Retinal pigment epithelial cell (primary cell): ENCODE results near the gene FGF22.

Experiments used
- DNase-seq: peaks from one replicate; pipeline ENCODE4 v3.0.0-alpha.2; 2010; ENCODE audit warnings: low read depth
- H3K4me3 ChIP-seq: 2 replicates; pipeline ENCODE4 v1.5.1; 2011; ENCODE audit warnings: mild to moderate bottlenecking, low read length, control low read depth, moderate library complexity
- TF ChIP-seq, protein P1 (sequence below): conservative IDR thresholded peaks from 2 replicates; pipeline ENCODE4 v1.5.1; 2011; ENCODE audit warnings: low read depth, low read length, control low read depth, inconsistent platforms

Gene FGF22

DNA sequence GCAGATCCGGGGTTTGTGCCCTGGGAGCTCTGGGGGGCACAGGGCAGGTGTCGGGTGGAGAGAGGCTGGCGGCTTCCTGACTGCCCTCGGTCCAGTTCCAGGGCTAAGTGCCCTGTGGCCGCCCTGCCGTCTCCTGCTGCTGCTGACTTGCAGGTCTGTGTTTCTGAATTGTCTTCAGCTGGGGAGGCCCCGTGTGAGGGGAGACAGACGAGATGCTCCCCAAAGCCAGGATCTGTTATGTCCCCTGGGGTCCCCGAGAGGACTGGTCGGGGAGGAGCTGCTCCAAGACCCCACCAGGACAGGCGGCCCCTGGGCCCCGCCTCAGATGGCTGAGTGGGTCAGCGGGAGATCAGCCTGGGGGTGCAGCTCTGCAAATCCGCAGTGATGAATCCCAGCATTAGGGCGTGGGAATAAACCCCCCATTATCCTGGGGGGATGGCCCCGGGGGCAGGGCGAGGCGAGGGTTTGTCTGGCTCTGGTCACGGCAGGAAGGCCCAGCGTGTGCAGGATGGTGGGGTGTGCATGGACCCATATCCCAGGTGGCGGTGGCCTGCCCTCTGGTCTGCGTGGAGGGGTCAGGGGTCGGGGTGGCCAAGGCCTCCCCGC is 45.3 kb upstream of the FGF22 start:
- no peak overlapping the region for H3K4me3 ChIP-seq
- DNase-seq = no peak
- TF ChIP-seq, protein P1, sequence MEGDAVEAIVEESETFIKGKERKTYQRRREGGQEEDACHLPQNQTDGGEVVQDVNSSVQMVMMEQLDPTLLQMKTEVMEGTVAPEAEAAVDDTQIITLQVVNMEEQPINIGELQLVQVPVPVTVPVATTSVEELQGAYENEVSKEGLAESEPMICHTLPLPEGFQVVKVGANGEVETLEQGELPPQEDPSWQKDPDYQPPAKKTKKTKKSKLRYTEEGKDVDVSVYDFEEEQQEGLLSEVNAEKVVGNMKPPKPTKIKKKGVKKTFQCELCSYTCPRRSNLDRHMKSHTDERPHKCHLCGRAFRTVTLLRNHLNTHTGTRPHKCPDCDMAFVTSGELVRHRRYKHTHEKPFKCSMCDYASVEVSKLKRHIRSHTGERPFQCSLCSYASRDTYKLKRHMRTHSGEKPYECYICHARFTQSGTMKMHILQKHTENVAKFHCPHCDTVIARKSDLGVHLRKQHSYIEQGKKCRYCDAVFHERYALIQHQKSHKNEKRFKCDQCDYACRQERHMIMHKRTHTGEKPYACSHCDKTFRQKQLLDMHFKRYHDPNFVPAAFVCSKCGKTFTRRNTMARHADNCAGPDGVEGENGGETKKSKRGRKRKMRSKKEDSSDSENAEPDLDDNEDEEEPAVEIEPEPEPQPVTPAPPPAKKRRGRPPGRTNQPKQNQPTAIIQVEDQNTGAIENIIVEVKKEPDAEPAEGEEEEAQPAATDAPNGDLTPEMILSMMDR = no peak

DNA sequence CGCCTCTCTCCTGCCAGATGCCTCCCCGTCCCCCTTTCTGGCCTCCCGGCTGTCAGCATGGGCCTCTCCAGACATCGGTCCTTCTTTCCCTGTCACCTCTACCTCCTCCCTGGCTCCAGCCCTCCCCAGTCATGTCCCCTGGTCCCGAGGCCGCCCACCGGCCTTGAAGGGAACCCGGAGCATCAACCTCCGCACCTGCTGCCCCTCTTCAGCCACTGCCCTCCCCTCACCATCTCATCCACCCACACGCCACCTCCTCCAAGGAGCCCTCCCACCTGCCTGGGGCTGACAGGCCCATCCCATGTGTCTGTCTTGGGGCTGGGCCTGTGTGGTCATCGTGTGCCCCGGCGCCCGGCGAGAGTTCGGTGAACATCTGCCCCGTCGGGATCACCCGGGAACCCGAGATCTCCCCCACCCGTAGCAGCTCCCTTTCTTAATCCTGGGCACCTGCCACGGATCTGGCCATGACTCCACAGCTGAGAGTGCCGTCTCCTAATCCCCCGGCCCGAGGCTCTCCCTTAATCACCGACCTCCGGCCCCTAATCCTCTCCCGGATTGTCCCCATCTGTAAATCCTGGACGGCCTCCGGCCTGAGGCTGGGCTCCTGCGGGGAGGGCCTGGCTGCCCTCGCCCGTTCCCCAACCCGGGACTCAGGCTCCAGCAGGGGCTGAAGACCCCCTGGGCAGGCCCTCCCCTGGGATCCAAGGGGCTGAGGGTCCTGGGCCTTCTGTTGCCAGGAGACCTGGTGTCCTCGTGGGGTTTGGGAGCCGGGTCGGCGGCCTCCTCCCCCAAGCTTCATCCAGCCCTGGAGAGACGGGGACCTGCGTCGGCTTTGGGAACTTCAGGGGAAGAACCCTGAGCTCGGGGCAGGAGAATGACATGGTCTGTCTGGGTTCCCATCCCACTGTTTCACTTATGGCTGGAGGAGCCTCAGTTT is 44.1 kb upstream of the FGF22 start:
- TF ChIP-seq, protein P1 = no peak
- DNase-seq = peak; percentile 70
- H3K4me3 ChIP-seq = no peak overlapping the region

DNA sequence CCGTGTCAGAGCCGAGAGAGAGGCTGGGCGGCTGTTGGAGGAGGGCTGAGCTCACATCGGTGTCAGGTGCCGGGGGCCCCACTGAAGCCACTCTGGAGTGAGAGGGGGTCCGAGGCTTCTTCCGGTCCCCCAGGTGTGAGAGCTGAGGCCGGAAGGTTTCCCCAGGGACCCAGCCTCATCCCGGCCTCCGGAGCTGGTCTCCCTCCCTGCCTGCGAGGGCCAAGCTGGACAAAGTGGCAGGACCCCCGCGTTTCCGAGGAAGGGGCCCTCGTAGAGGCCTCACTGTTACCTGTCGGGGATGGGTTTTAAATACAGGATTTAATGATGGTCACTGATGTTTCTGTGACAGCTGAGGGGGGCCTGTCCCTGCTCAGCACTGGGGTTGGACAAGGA is 43.4 kb upstream of the FGF22 start:
- DNase-seq = no peak
- TF ChIP-seq, protein P1 = no peak
- H3K4me3 ChIP-seq = no peak overlapping the region

DNA sequence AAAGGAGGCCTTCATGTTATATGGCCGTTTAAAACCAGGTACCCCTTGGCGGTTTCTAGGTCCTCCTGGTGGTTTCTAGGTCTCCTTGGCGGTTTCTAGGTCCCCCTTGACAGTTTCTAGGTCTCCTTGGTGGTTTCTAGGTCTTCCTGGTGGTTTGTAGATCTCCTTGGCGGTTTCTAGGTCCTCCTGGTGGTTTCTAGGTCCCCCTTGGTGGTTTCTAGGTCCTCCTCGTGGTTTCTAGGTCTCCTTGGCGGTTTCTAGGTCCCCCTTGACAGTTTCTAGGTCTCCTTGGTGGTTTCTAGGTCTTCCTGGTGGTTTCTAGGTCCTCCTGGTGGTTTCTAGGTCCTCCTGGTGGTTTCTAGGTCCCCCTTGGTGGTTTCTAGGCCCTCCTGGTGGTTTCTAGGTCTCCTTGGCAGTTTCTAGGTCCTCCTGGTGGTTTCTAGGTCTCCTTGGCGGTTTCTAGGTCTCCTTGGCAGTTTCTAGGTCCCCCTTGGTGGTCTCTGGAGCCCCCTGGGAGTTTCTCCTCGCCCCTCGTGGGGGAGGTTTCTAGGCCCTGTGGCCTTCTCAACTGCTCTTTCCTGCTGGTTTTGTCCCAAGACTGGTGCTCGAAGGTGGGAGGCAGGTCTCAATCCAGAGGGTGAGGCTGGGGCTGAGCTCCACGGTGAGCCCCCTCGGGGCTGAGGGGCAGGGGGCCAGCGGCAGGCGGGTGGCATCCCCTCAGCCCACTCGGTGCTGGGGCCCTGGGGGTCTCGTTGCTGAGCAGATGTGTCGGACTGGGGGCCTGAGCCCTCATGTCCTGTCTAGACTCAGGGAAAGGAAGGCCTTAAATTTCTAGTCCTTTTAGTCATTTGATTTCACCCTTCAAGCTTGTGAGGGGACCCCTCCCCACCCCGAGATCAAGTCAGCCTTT is 42.0 kb upstream of the FGF22 start:
- DNase-seq = no peak
- no peak overlapping the region for H3K4me3 ChIP-seq
- TF ChIP-seq, protein P1 = no peak

DNA sequence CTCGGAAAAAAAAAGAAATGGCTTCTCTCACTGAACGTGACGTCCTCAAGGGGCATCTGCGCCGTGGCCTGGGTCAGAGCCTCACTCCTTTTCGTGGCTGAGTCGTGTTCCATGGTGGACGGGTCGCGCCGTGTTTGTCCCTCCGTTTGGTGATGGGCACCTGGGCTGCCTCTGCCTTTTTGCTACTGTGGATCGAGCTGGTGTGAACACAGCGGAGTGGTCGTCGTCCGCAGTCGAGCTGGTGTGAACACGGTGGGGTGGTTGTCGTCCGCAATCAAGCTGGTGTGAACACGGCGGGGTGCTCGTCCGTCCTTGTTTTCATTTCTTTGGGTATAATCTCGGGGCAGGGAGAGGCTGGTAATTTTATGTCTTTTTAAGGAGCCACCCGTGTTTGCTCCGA is 38.4 kb upstream of the FGF22 start:
- DNase-seq = no peak
- TF ChIP-seq, protein P1 = no peak
- H3K4me3 ChIP-seq = no peak overlapping the region

DNA sequence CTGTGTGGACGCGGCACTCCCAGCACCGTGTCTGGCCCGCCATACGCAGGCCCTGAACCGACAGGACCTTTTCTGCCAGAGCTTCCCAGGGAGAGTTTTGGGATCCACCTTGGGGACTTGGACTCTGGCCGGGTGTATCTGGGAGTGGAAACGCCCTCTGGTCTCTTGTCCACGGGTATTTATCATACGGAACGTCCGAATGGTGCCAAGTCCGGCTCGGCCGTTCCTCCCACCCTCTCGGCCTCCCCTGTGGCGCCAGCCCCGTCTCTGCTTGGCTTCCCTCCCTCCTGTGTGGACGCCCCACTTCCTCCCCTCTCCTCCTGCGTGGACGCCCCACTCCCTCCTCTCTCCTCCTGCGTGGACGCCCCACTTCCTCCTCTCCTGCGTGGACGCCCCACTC is 37.9 kb upstream of the FGF22 start:
- no peak for DNase-seq
- TF ChIP-seq, protein P1 = no peak
- H3K4me3 ChIP-seq = no peak overlapping the region
